AG09319 (cell line): ENCODE measurements around the gene MAPK12.

Experiments
- DNase-seq: peaks from one replicate; pipeline ENCODE4 v3.0.0-alpha.2; 2010; ENCODE audit warnings: low read depth; ENCODE audit errors: extremely low read depth
- TF ChIP-seq, protein P1 (sequence below): IDR thresholded peaks from 2 replicates; pipeline ENCODE4 v1.5.1; 2011; ENCODE audit warnings: low read depth, mild to moderate bottlenecking, inconsistent platforms, low read length, moderate library complexity

The MAPK12 gene

DNA sequence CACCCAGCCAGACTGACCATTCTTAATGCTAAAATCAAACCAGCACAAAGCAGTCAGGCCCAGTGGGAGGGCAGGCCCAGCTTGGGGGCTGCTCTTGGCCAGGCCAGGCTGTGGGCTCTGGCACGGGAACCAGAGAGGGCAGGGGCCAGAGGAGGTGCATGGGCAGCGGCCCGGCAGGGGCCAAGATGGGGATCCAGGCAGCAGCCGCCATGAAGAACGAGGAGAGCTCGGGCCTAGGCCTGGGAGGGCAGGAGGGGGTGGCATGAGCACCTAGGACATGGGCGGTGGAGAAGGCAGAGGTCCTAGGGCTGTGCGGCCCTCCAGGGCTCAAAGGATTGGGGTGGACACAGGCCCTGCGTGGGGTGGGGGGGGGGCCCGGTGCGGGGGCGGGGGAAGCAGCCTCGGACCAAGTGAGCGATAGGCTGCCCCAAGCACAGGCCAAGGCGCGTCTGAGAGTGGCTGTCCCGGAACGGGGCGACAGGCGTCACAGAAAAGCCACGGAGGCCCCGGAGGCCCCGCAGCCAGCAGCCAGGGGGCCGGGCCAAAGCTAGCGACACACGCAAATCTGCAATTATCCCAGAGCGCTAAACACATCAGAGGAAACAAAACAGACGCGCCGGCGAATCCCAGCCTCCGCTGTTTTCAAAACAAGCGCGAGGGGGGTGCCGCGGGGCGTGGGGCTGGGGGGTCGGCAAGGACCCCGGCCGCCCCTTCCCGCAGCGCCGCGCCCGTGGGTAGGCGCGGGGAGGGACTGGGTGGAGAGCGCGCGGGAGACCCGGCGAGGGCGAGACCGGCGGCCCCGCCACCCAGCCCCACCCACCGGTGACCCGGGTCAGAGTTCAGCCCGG is 37.7 kb upstream of the MAPK12 start:
- TF ChIP-seq, protein P1, sequence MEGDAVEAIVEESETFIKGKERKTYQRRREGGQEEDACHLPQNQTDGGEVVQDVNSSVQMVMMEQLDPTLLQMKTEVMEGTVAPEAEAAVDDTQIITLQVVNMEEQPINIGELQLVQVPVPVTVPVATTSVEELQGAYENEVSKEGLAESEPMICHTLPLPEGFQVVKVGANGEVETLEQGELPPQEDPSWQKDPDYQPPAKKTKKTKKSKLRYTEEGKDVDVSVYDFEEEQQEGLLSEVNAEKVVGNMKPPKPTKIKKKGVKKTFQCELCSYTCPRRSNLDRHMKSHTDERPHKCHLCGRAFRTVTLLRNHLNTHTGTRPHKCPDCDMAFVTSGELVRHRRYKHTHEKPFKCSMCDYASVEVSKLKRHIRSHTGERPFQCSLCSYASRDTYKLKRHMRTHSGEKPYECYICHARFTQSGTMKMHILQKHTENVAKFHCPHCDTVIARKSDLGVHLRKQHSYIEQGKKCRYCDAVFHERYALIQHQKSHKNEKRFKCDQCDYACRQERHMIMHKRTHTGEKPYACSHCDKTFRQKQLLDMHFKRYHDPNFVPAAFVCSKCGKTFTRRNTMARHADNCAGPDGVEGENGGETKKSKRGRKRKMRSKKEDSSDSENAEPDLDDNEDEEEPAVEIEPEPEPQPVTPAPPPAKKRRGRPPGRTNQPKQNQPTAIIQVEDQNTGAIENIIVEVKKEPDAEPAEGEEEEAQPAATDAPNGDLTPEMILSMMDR: no peak
- no peak for DNase-seq

DNA sequence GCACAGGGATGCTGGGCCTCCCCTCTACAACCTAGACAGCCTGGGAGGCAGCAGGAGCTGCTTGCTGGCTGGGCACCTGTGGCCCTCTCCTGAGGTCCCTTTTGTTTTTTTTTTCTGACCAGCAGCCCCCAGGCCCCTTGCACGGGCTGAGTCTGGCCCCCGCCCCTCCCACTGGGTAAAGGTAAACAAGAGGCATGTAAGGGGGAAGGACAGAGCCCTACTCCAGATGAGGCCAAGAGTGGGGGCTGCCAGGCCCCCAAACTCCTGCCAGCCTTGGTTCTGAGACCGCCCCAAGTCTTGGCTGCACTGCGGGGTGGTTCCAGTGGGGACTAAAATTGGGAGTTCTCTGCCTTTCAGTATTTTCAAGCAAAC is 36.8 kb upstream of the MAPK12 start:
- TF ChIP-seq, protein P1: no peak
- no peak for DNase-seq

DNA sequence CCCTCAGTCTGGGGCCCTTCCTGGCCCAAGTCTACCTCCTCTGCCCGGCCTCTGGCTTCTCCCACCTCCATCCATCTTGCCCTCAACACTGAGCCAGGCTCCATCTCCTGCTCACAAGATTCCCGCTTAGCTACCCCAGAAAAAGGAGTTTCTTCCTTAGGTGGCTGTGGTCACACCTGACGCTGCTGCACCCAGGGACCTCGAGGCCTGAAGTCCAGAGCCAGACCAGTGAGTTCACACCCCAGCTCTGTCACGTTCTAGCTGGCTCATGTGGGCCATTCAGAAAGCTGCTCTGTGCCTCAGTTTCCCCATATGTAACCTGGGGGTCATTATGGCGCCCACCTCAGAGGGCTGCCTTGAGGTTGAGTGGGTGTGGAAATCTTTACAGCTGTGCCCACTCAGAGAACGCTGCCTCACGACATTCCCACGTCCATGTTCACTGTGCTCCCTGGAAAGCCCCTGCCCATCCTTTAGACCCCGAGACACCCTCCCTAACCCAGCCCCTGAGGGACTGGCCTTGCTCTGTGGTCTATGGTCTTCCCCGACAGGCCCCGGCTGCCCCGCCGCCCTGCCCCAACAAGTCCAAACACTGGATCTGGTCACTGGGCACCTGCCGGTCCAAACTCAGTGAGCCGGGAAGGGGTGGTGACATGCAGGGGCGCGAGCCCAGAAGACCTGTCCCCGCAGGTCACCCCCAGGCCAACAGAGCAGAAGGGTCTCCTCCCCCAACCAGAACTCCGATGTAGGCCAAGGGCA is 36.2 kb upstream of the MAPK12 start:
- TF ChIP-seq, protein P1: no peak
- no peak for DNase-seq

DNA sequence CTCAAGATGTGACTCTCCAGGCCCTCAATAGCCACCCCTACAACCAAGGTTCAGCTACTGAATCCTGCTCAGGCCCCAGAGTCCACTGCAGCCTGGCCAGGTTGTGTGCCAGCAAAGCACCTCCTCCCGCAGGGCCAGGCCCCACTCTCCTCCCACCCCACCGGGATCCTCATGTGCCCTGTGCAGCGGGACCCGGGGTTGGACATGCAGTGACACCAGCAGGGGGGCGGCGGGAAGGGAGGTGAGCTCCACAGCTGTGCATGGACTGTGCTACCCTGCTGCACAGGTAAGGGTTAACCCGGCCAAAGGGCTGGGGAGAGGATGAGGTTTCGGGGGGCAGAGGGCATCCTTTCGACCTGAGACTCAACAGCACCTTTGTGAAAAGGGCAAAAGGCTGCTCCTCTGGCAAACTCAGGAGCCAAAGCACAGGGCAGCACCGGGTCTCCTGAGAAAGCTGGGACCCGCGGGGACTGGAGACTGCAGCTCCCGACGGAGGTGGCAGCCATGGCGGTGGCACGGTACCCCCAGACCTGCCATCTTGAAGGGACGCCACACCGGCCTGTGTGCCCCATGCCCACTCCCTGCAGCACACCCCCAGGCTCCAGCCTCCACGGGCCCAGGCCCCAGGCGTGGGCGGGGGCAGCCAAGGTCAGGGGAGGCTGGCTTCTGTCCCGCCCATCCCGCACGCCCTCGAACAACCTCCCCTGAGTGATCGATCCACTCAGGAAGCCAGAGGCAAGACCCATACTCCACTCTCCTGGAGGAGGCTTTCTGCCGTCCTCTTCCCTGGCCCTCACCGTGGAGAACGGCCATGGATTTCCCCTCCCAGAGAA is 35.4 kb upstream of the MAPK12 start:
- TF ChIP-seq, protein P1: no peak
- no peak for DNase-seq

DNA sequence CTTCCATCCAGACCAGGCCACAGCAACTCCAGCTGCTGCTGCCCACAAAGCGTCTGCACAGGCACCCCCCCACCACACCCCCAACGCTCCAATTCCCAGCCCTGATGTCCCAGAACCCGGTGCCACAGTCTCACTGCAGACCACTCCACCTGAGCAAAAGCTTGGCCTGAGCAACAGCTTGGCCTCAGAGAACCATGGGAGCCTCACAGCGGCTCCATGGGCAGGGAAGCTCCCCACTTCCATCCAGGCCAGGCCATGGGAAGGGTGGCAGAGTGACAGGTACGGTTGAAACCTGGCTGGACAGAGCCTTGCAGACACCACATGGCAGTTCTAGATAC is 32.8 kb upstream of the MAPK12 start:
- DNase-seq: no peak
- TF ChIP-seq, protein P1: no peak

DNA sequence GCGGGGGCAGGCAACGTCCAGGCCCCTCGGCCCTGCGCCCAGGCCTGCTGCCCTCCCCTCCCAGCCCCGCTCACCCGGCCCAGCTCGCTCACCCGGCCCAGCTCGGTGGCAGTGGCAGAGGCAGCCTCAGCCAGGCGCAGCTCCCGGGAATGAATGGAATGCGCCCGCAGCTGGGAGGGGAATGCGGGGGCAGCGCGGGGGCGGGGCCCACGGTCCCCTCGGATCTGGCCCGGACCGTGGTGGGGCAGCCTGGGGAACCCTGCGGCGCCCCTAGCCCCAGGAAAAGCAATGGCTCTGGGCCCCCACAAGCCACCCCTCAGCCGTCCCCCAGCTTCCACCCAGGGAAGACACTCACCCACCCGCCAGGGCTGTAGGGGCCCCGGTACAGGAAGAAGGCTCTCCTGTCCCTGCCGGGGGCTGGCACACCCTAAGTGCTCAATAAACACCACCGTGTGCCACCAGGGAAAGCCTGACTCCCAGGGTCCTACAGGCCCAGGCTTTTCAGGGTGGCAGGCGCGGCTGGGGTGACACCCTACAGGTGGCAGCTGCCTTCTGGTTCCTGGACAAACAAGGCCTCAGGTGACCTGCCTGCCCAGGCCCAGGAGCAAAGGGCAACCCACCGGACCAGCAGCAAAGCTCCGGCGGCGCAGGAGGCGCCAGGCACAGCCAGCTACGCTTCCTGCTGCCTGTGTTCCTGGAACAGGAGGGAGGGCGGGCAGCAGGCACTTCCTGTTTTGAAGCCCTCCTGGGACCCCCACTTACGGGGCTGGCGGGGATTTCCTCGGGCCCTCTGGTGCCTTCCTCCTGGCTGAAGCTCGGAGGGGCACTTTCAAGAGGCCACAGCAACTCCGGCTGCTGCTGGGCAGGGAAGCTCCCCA is 32.2 kb upstream of the MAPK12 start:
- DNase-seq: no peak

More for the DNA sequence above, 32.2 kb upstream of the MAPK12 start:
- TF ChIP-seq, protein P1: no peak
